ENCODE measurements around the gene TTC12. TPM values are rescaled to one million over a fixed set of nuclear protein-coding genes. Genes with fewer than 3 reads are reported as not detected.

Gene TTC12
- total RNA-seq, 4 donors from 2014 or later, result 2.2 to 14.7 (median 10.8) TPM

DNA sequence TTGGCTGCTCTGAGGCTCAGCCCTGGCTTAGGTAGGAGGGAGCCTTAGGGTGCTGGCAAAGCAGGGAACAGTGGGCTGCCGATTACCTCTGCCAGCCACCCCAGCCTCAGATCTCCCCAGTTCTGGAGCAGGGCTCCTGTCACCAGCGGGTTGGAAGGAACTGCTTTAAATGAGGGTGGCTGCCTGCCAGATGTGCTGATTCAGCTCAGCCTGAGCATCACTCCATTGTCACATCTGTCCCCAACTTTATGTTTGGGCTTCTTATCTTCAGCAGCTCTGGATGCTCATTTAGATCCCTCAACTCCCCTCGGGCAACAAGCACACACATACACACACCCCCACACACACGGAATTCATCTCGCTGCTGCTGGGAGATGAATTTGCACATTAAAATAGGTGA is 56.3 kb downstream of the TTC12 start:
- Histone ChIP-seq H3K4me1 (peaks cover 0 to 4% (median 0%) of the 10 kb centered on the region in 3 donors), H3K9me3 (no peaks in the 10 kb centered on the region), H3K4me3 (no peak overlapping the region), H3K36me3 (peaks cover 0 to 40% (median 0%) of the 10 kb centered on the region in 3 donors), H3K27ac (no peak overlapping the region), H3K27me3 (no peaks in the 10 kb centered on the region)
- TF ChIP-seq, protein P1, sequence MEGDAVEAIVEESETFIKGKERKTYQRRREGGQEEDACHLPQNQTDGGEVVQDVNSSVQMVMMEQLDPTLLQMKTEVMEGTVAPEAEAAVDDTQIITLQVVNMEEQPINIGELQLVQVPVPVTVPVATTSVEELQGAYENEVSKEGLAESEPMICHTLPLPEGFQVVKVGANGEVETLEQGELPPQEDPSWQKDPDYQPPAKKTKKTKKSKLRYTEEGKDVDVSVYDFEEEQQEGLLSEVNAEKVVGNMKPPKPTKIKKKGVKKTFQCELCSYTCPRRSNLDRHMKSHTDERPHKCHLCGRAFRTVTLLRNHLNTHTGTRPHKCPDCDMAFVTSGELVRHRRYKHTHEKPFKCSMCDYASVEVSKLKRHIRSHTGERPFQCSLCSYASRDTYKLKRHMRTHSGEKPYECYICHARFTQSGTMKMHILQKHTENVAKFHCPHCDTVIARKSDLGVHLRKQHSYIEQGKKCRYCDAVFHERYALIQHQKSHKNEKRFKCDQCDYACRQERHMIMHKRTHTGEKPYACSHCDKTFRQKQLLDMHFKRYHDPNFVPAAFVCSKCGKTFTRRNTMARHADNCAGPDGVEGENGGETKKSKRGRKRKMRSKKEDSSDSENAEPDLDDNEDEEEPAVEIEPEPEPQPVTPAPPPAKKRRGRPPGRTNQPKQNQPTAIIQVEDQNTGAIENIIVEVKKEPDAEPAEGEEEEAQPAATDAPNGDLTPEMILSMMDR (IDR thresholded peaks at IDR 0.05), result no peak
- TF ChIP-seq POLR2A (IDR thresholded peaks at IDR 0.05), result no peak
- intact Hi-C loops (cut with DNase I), result no loop called here
- no peak for DNase-seq
- 78 to 79% methylated on average over 5 of the region's 5 CpGs for WGBS, 2 donors

DNA sequence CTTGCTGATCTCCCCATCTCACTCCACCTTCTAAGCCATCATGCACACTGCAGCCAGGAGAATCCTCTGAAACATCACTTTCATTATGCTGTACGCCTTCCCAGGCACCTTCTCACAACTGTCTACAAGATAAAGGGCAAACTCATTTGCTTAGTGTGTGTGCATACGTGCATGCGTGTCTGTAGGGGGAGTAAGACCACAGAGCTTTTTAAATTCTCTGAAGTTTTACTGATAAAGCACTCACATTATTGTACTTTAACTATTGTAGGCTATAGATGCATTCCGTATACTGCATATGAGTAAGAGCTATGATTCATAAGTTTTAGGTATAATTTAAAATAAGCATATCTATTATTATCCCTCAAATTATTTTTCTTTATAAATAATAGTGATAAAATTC is 57.9 kb downstream of the TTC12 start:
- H3K36me3 ChIP-seq, result peaks cover 0 to 25% (median 0%) of the 10 kb centered on the region in 3 donors
- 64 to 79% methylated on average over 4 of the region's 4 CpGs for WGBS, 2 donors
- H3K4me3 ChIP-seq, result no peak overlapping the region
- H3K9me3 ChIP-seq, result no peaks in the 10 kb centered on the region
- DNase-seq, result no peak
- H3K27ac ChIP-seq, result no peak overlapping the region
- H3K4me1 ChIP-seq, result peaks cover 0 to 4% (median 0%) of the 10 kb centered on the region in 3 donors
- H3K27me3 ChIP-seq, result no peaks in the 10 kb centered on the region
- intact Hi-C loops (cut with DNase I), result no loop called here
- no peak for TF ChIP-seq POLR2A (IDR thresholded peaks at IDR 0.05)
- TF ChIP-seq, protein P1 (IDR thresholded peaks at IDR 0.05), result no peak

DNA sequence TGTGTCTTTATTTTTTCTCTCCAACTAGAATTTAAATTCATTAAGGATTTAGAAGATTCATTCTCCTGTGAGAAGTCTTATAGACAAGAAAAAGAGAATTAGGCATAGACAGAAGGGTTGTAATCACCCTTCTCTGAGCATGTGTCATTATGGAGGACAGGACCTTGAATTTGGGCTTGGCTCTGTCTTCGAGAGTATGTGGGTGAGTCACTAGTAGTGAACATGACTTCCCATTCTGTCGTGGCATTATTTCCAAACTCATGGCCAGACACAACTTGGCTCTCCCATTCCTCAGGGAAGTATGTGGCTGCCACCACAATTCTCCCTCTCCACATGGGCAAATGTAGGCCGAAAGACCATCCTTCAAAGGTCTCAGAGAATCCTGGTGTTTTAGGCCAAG is 58.9 kb downstream of the TTC12 start:
- Histone ChIP-seq H3K27me3 (no peaks in the 10 kb centered on the region), H3K4me1 (peaks cover 0 to 13% (median 3%) of the 10 kb centered on the region in 3 donors), H3K9me3 (no peaks in the 10 kb centered on the region), H3K27ac (no peak overlapping the region), H3K36me3 (peaks cover 0 to 16% (median 0%) of the 10 kb centered on the region in 3 donors), H3K4me3 (no peak overlapping the region)
- intact Hi-C loops (cut with DNase I), result no loop called here
- WGBS, 2 donors, result 43 to 52% methylated on average over 3 of the region's 3 CpGs
- TF ChIP-seq, protein P1 (IDR thresholded peaks at IDR 0.05), result no peak
- DNase-seq, result no peak

DNA sequence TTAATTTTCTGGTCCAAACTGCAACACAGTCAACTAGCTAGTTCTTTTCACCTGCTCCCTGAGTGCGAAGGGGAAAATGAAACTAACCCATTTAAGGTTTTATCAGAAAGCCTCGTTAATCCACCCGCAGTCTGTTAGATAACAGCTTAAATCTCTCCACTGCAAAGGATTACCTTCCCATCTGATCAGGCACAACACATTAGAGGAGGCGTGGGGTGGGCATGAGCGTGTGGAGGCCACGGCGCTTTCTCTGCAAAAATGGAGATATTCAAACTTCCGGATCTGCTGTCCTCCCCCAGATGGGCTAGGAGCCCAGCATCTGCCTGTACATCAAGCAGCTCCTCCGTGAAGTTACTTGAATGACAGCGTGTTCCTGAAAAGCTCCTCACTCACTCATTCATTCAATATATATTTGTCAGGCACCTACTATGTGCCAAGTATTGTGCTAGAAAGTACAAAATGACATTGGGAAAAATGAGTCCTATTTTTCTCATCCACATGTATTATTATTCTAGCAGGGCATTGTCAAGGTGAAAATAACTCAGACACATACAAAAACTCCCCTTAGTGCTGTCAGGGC is 59.7 kb downstream of the TTC12 start:
- Histone ChIP-seq H3K9me3 (no peaks in the 10 kb centered on the region), H3K4me3 (no peak overlapping the region), H3K27ac (no peak overlapping the region), H3K27me3 (no peaks in the 10 kb centered on the region), H3K4me1 (peaks cover 0 to 13% (median 3%) of the 10 kb centered on the region in 3 donors), H3K36me3 (peaks cover 0 to 8% (median 0%) of the 10 kb centered on the region in 3 donors)
- WGBS, 2 donors, result 83 to 86% methylated on average over 8 to 9 of the region's 10 CpGs
- TF ChIP-seq POLR2A (IDR thresholded peaks at IDR 0.05), result no peak
- TF ChIP-seq, protein P1 (IDR thresholded peaks at IDR 0.05), result no peak
- no peak for DNase-seq
- intact Hi-C loops (cut with DNase I), result no loop called here

DNA sequence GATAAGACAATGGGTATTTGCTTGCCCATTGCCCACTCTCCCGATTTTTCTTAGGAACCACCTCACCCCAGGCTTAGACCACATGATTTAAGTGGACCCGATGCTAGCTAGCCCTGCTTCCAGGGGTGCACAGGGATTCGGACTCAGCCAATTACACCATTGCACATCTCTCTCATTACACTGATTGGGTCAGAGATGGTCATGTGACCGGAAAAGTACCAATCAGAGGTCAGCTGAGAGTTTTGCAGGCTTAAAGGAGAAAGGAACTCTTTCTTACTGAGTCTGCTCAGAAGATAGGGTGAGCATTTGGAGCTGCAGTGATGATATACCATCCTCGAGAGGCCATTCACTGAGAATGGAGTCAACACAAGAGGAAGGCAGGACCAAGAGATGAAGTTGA is 61.0 kb downstream of the TTC12 start:
- Histone ChIP-seq H3K4me3 (no peak overlapping the region), H3K27me3 (no peaks in the 10 kb centered on the region), H3K27ac (no peak overlapping the region), H3K4me1 (peaks cover 0 to 13% (median 3%) of the 10 kb centered on the region in 3 donors), H3K9me3 (no peaks in the 10 kb centered on the region), H3K36me3 (no peaks in the 10 kb centered on the region)
- TF ChIP-seq, protein P1 (IDR thresholded peaks at IDR 0.05), result no peak
- no peak for TF ChIP-seq POLR2A (IDR thresholded peaks at IDR 0.05)
- DNase-seq, result no peak
- WGBS, 2 donors, result 93 to 100% methylated on average over 1 to 5 of the region's 5 CpGs
- intact Hi-C loops (cut with DNase I), result no loop called here

Data from esophagus squamous epithelium (tissue), 5 donors.